ENCODE data around the gene FRMD4A. TPM values are rescaled to one million over a fixed set of nuclear protein-coding genes. Genes with fewer than 3 reads are reported as not detected.

Gene FRMD4A
- total RNA-seq, 2 donors from 2014 or later = 18.9 to 46.1 TPM

DNA sequence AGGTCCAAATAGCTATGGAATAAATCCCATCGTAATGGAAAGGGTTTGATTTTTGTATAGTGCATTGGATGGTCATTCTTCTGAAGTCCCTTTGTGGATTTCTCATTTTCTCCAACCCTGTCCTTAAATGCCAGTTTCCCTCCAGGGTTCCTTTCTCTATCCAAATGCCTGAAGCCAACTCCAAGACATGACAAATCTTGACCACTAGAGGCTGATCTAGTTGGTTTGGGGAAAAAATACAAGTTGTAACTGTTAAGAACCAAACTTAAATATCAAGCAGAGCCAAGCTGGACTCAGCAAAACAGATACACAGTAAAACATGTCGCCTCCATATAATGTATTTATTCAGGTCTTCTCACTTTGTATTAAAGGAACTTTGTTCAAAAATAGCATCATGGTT, 28.7 kb downstream of the FRMD4A start:
- no peak for ATAC-seq

DNA sequence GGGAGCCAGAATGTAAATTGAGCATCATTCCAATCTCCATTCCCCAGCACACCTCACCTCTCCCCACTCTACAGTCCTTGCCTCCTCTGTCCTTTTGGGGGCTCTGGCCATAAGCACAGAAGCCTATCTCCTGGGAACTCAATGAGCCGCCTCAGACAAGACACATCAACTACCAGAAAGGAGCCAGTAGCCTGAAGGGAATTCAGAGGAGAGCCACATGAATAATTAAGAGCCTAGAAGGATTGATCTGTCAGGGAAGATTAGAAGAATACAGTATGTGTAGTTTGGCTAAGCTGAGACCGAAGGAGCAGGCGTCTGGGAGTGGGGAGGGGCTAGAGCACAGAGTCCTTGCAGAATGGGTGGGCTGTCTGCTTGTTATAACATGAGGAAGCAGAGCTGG, 31.2 kb downstream of the FRMD4A start:
- WGBS, 2 donors = 57 to 66% methylated on average over 3 of the region's 3 CpGs
- TF ChIP-seq POLR2A (IDR thresholded peaks at IDR 0.05) = no peak
- TF ChIP-seq, protein P1, sequence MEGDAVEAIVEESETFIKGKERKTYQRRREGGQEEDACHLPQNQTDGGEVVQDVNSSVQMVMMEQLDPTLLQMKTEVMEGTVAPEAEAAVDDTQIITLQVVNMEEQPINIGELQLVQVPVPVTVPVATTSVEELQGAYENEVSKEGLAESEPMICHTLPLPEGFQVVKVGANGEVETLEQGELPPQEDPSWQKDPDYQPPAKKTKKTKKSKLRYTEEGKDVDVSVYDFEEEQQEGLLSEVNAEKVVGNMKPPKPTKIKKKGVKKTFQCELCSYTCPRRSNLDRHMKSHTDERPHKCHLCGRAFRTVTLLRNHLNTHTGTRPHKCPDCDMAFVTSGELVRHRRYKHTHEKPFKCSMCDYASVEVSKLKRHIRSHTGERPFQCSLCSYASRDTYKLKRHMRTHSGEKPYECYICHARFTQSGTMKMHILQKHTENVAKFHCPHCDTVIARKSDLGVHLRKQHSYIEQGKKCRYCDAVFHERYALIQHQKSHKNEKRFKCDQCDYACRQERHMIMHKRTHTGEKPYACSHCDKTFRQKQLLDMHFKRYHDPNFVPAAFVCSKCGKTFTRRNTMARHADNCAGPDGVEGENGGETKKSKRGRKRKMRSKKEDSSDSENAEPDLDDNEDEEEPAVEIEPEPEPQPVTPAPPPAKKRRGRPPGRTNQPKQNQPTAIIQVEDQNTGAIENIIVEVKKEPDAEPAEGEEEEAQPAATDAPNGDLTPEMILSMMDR (IDR thresholded peaks at IDR 0.05) = no peak
- DNase-seq = no peak
- Histone ChIP-seq H3K4me1 (peaks cover 34% of the 10 kb centered on the region), H3K27me3 (no peaks in the 10 kb centered on the region), H3K4me3 (no peak overlapping the region), H3K36me3 (replicated peaks in 1 of 2; ENCODE audit: insufficient read depth in 1 of 2, low read depth in 2 of 2) (no peaks in the 10 kb centered on the region), H3K9me3 (no peaks in the 10 kb centered on the region), H3K27ac (no peak overlapping the region)
- ATAC-seq = no peak
- intact Hi-C loops (cut with DNase I) = no loop called here

More for the DNA sequence above, 28.7 kb downstream of the FRMD4A start:
- Histone ChIP-seq H3K27me3 (no peaks in the 10 kb centered on the region), H3K27ac (no peak overlapping the region), H3K4me1 (peaks cover 22% of the 10 kb centered on the region), H3K36me3 (replicated peaks in 1 of 2; ENCODE audit: insufficient read depth in 1 of 2, low read depth in 2 of 2) (no peaks in the 10 kb centered on the region), H3K4me3 (no peak overlapping the region), H3K9me3 (no peaks in the 10 kb centered on the region)
- intact Hi-C loops (cut with DNase I) = no loop called here
- WGBS, 2 donors = 39 to 69% methylated on average over 2 of the region's 2 CpGs
- no peak for TF ChIP-seq POLR2A (IDR thresholded peaks at IDR 0.05)
- TF ChIP-seq, protein P1 (IDR thresholded peaks at IDR 0.05) = peak in 4 of 7 experiments; percentile 9 to 37 (median 33)
- no peak for DNase-seq

DNA sequence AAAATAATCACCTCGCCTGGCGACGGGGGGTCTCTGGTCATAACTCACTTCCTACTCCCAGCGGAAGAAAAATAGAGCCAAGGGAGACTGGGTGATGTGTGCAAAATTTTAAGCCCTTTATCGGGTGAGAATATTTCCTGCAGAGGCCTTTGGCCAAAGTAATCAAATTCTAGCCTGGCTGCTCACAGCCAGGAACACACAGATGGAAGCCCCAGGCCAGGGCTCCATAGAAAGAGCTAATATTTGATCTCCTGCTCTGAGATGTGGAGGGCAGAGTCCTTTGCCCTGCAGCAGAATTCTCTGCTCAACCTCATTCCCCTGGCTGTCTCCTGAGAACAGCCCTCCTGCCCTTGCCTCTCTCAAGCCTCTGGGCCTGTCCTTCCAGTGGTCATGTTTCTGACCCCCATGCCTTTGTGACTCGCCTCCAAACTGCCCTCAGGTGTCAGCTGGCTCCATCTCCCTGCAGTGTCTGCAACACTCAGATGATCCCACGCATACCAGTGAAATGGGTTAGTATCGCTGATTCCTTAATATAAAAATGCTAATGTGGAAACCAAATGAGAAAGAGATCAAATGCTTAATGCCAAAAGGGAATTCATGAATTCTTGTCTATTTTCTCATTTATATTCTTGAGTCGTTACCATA, 34.5 kb downstream of the FRMD4A start:
- peak; percentile 66 to 80 (median 76) for DNase-seq
- no peak for TF ChIP-seq POLR2A (IDR thresholded peaks at IDR 0.05)
- H3K4me3 ChIP-seq = no peak overlapping the region
- H3K9me3 ChIP-seq = peaks cover 0 to 3% (median 0%) of the 10 kb centered on the region in 3 donors
- H3K27me3 ChIP-seq = no peaks in the 10 kb centered on the region
- H3K27ac ChIP-seq = peak overlapping the region in 3 of 4 donors; percentile 43 to 67 (median 59)
- WGBS, 2 donors = 29 to 30% methylated on average over 9 of the region's 9 CpGs
- H3K4me1 ChIP-seq = peaks cover 34% of the 10 kb centered on the region
- no peaks in the 10 kb centered on the region for H3K36me3 ChIP-seq (replicated peaks in 1 of 2; ENCODE audit: insufficient read depth in 1 of 2, low read depth in 2 of 2)
- peak; percentile 90 for ATAC-seq
- intact Hi-C loops (cut with DNase I) = no loop called here

DNA sequence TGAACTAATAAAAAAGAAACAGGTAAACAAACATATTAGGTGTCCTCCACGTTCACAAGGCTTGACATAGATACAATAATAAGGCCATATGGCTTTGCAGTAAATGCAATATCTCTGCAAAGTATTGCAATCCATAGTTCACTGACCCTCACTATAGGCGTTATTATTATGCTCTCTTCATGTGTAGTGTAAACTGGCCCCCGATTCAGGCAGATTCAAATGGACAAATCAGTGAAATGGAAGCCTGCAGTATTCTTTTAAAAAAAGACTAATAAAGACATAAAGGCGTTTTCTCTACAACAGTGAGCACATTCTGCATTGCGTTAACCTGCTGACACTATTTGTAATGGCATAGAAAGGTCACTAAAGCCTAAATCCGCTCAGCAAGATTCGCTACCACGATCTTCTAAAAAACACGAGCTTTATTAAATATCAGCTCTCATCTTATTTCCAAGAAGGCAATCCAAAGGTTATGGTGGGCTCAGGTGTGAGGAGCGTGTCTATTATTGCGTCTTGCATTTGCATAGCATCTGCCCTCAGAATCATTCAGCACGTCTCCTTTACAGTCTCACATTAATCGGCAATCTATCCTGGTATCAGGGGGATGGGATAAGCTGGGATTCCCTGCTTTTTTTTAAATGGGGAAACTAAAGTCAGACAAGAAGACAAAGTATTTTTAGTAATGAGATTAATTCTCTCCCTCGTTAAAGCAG, 36.2 kb downstream of the FRMD4A start:
- TF ChIP-seq, protein P1 (IDR thresholded peaks at IDR 0.05) = no peak
- Histone ChIP-seq H3K27me3 (no peaks in the 10 kb centered on the region), H3K4me1 (peaks cover 34% of the 10 kb centered on the region), H3K36me3 (replicated peaks in 1 of 2; ENCODE audit: insufficient read depth in 1 of 2, low read depth in 2 of 2) (no peaks in the 10 kb centered on the region), H3K4me3 (no peak overlapping the region), H3K9me3 (peaks cover 0 to 3% (median 0%) of the 10 kb centered on the region in 3 donors), H3K27ac (peak overlapping the region in 1 of 4 donors; percentile 43)
- 83 to 86% methylated on average over 14 of the region's 14 CpGs for WGBS, 2 donors
- DNase-seq (no peak), ATAC-seq (no peak)
- intact Hi-C loops (cut with DNase I) = no loop called here

DNA sequence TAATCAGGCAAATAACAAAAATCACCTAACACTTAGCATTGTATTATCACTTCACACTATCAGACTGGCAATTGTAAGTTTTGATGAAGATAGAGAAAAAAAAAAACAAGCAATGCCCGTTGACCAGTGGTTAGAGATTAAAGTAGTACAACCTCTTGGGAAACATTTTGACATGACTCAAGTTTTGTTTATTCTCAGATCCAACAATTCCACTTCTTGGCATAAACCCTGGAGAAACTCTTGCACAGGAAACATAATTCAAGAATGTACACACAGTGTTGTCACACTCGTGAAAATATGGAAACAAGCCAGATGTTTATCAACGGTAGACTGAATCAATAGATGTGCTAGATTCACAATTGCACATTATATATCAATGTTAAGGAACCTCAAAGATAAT, 37.2 kb downstream of the FRMD4A start:
- Histone ChIP-seq H3K27me3 (no peaks in the 10 kb centered on the region), H3K27ac (no peak overlapping the region), H3K4me1 (peaks cover 33% of the 10 kb centered on the region), H3K4me3 (no peak overlapping the region), H3K36me3 (replicated peaks in 1 of 2; ENCODE audit: insufficient read depth in 1 of 2, low read depth in 2 of 2) (no peaks in the 10 kb centered on the region), H3K9me3 (peaks cover 0 to 3% (median 0%) of the 10 kb centered on the region in 3 donors)
- ATAC-seq (peak; percentile 34), DNase-seq (no peak)
- WGBS, 2 donors = 5 to 17% methylated on average over 3 of the region's 3 CpGs
- intact Hi-C loops (cut with DNase I) = no loop called here
- TF ChIP-seq POLR2A (IDR thresholded peaks at IDR 0.05) = no peak
- TF ChIP-seq, protein P1 (IDR thresholded peaks at IDR 0.05) = no peak
